Parathyroid adenoma (tissue), 2 donors: Measurements from ENCODE around the gene SMARCC2.
"Not testable (repeated sequence)": the region's sequence is repeated elsewhere in the genome, so short reads cannot be mapped to it uniquely, and the experiment has no call there.

Experiments
- H2AFZ ChIP-seq: fragments of 300-600 bp; sonication (generic); one replicate; pipeline ENCODE4 v1.7.0; 2017; ENCODE audit warnings: antibody characterized with exemption, mild to moderate bottlenecking
- H3K27ac ChIP-seq: fragments of 300-600 bp; sonication (generic); one replicate; pipeline ENCODE4 v1.7.0; 2017
- H3K27me3 ChIP-seq: fragments of 300-600 bp; sonication (generic); one replicate; pipeline ENCODE4 v1.7.0; 2017; ENCODE audit warnings: low read length; ENCODE audit not compliant: control insufficient read depth, insufficient read depth
- H3K36me3 ChIP-seq: fragments of 300-600 bp; sonication (generic); one replicate; pipeline ENCODE4 v1.7.0; 2017; ENCODE audit warnings: low read length; ENCODE audit not compliant: control insufficient read depth, insufficient read depth
- H3K4me1 ChIP-seq: fragments of 300-600 bp; sonication (generic); one replicate; pipeline ENCODE4 v1.7.0; 2017; ENCODE audit warnings: control low read depth
- H3K4me2 ChIP-seq: fragments of 300-600 bp; sonication (generic); one replicate; pipeline ENCODE4 v1.7.0; 2017; ENCODE audit warnings: low read length
- H3K4me3 ChIP-seq: fragments of 300-600 bp; sonication (generic); one replicate; pipeline ENCODE4 v1.7.0; 2017; ENCODE audit warnings: low read depth, low read length
- H3K79me2 ChIP-seq: fragments of 300-600 bp; sonication (generic); one replicate; pipeline ENCODE4 v1.7.0; 2017; ENCODE audit warnings: control low read depth
- H3K9ac ChIP-seq: fragments of 300-600 bp; sonication (generic); one replicate; pipeline ENCODE4 v1.7.0; 2017; ENCODE audit warnings: mild to moderate bottlenecking
- H3K9me3 ChIP-seq: fragments of 300-600 bp; sonication (generic); one replicate; pipeline ENCODE4 v1.7.0; 2017; ENCODE audit warnings: low read length; ENCODE audit not compliant: control insufficient read depth
- CTCF ChIP-seq: fragments of 300-600 bp; sonication (generic); IDR thresholded peaks from one replicate; pipeline ENCODE4 v1.7.0; 2017; ENCODE audit warnings: antibody characterized with exemption, mild to moderate bottlenecking
- donor health status: primary hyperparathyroidism.

The SMARCC2 gene

GRCh38 chr12:56157201-56158028, 31.9 kb downstream of the SMARCC2 start:
- H3K27me3 ChIP-seq: no peaks in the 10 kb centered on the region
- no peaks in the 10 kb centered on the region for H3K9me3 ChIP-seq
- peak overlapping the region; percentile 100 for H3K4me3 ChIP-seq
- H3K4me1 ChIP-seq: peaks cover 32% of the 10 kb centered on the region
- peak overlapping the region; percentile 5 for H3K9ac ChIP-seq
- H2AFZ ChIP-seq: peak overlapping the region; percentile 85
- peak overlapping the region; percentile 80 for H3K4me2 ChIP-seq
- H3K36me3 ChIP-seq: no peaks in the 10 kb centered on the region
- H3K79me2 ChIP-seq: peaks cover 22% of the 10 kb centered on the region
- TF ChIP-seq CTCF: peak; percentile 85
- peak overlapping the region; percentile 99 for H3K27ac ChIP-seq

GRCh38 chr12:56156464-56157200, 32.7 kb downstream of the SMARCC2 start:
- H3K4me3 ChIP-seq: peak overlapping the region; percentile 100
- not testable (repeated sequence) for H3K27me3 ChIP-seq, H3K9me3 ChIP-seq, H3K9ac ChIP-seq, H3K36me3 ChIP-seq
- H3K4me2 ChIP-seq: peak overlapping the region; percentile 80
- H3K79me2 ChIP-seq: peaks cover 22% of the 10 kb centered on the region
- H3K4me1 ChIP-seq: peaks cover 34% of the 10 kb centered on the region
- H3K27ac ChIP-seq: peak overlapping the region; percentile 99
- H2AFZ ChIP-seq: peak overlapping the region; percentile 85

GRCh38 chr12:56155256-56155845, 33.9 kb downstream of the SMARCC2 start:
- H3K79me2 ChIP-seq: peaks cover 20% of the 10 kb centered on the region
- H2AFZ ChIP-seq: no peak overlapping the region
- H3K9ac ChIP-seq: no peak overlapping the region
- H3K27ac ChIP-seq: no peak overlapping the region
- no peak overlapping the region for H3K4me2 ChIP-seq
- TF ChIP-seq CTCF: no peak
- peaks cover 31% of the 10 kb centered on the region for H3K4me1 ChIP-seq
- H3K9me3 ChIP-seq: no peaks in the 10 kb centered on the region
- no peaks in the 10 kb centered on the region for H3K27me3 ChIP-seq
- H3K4me3 ChIP-seq: no peak overlapping the region
- no peaks in the 10 kb centered on the region for H3K36me3 ChIP-seq

- H3K4me1 ChIP-seq: peaks cover 26% of the 10 kb centered on the region
- no peak overlapping the region for H3K4me3 ChIP-seq
- TF ChIP-seq CTCF: no peak
These were observed 34.5 kb downstream of the SMARCC2 start for GRCh38 chr12:56154818-56155217.

GRCh38 chr12:56154246-56154771, 35.0 kb downstream of the SMARCC2 start:
- Histone ChIP-seq H3K27me3 (no peaks in the 10 kb centered on the region), H3K9me3 (no peaks in the 10 kb centered on the region), H3K4me1 (peaks cover 21% of the 10 kb centered on the region), H3K4me3 (no peak overlapping the region), H3K79me2 (peaks cover 11% of the 10 kb centered on the region), H2AFZ (no peak overlapping the region), H3K36me3 (no peaks in the 10 kb centered on the region), H3K9ac (no peak overlapping the region), H3K27ac (no peak overlapping the region), H3K4me2 (no peak overlapping the region)
- no peak for TF ChIP-seq CTCF

More at GRCh38 chr12:56154818-56155217, 34.5 kb downstream of the SMARCC2 start:
- H2AFZ ChIP-seq: no peak overlapping the region
- H3K4me2 ChIP-seq: no peak overlapping the region
- no peaks in the 10 kb centered on the region for H3K27me3 ChIP-seq
- H3K9ac ChIP-seq: no peak overlapping the region
- H3K79me2 ChIP-seq: peaks cover 15% of the 10 kb centered on the region
- no peaks in the 10 kb centered on the region for H3K36me3 ChIP-seq
- H3K27ac ChIP-seq: no peak overlapping the region
- H3K9me3 ChIP-seq: no peaks in the 10 kb centered on the region
